IPS-11a (cell line): Measurements from ENCODE around the gene TAC4.
"Not testable (repeated sequence)": the region's sequence is repeated elsewhere in the genome, so short reads cannot be mapped to it uniquely, and the experiment has no call there.

ENCODE experiments used
- H3K4me3 ChIP-seq: one replicate; pipeline ENCODE4 v1.5.1; 2013; ENCODE audit warnings: low read depth, low read length, control low read depth

TAC4 gene

GRCh38 chr17:49843774-49844350 lies 4.0 kb downstream of the TAC4 start:
- H3K4me3 ChIP-seq: no peak overlapping the region

- H3K4me3 ChIP-seq: no peak overlapping the region
Observed at GRCh38 chr17:49842846-49843245, 5.0 kb downstream of the TAC4 start.

- no peak overlapping the region for H3K4me3 ChIP-seq
Observed at GRCh38 chr17:49842371-49842770, 5.5 kb downstream of the TAC4 start.

GRCh38 chr17:49841548-49841947 lies 6.3 kb downstream of the TAC4 start:
- no peak overlapping the region for H3K4me3 ChIP-seq

- H3K4me3 ChIP-seq: no peak overlapping the region
Observed at GRCh38 chr17:49839455-49839854, 8.4 kb downstream of the TAC4 start.

GRCh38 chr17:49836111-49837030 lies 11.5 kb downstream of the TAC4 start:
- H3K4me3 ChIP-seq: no peak overlapping the region

GRCh38 chr17:49835472-49835871 lies 12.4 kb downstream of the TAC4 start:
- no peak overlapping the region for H3K4me3 ChIP-seq

- H3K4me3 ChIP-seq: no peak overlapping the region
Observed at GRCh38 chr17:49834118-49834743, 13.6 kb downstream of the TAC4 start.

- no peak overlapping the region for H3K4me3 ChIP-seq
Observed at GRCh38 chr17:49832840-49833599, 14.8 kb downstream of the TAC4 start.

- H3K4me3 ChIP-seq: no peak overlapping the region
Observed at GRCh38 chr17:49830605-49831004, 17.3 kb downstream of the TAC4 start.

- H3K4me3 ChIP-seq: no peak overlapping the region
Observed at GRCh38 chr17:49829026-49829425, 18.8 kb downstream of the TAC4 start.

- not testable (repeated sequence) for H3K4me3 ChIP-seq
Observed at GRCh38 chr17:49828325-49828724, 19.5 kb downstream of the TAC4 start.

GRCh38 chr17:49825645-49826044 lies 22.2 kb downstream of the TAC4 start:
- H3K4me3 ChIP-seq: no peak overlapping the region

GRCh38 chr17:49823614-49824013 lies 24.3 kb downstream of the TAC4 start:
- H3K4me3 ChIP-seq: no peak overlapping the region

- no peak overlapping the region for H3K4me3 ChIP-seq
Observed at GRCh38 chr17:49822829-49823228, 25.0 kb downstream of the TAC4 start.

GRCh38 chr17:49821916-49822315 lies 26.0 kb downstream of the TAC4 start:
- no peak overlapping the region for H3K4me3 ChIP-seq

GRCh38 chr17:49821466-49821865 lies 26.4 kb downstream of the TAC4 start:
- H3K4me3 ChIP-seq: no peak overlapping the region

GRCh38 chr17:49820773-49821172 lies 27.1 kb downstream of the TAC4 start:
- H3K4me3 ChIP-seq: no peak overlapping the region

- H3K4me3 ChIP-seq: no peak overlapping the region
Observed at GRCh38 chr17:49819651-49820050, 28.2 kb downstream of the TAC4 start.

GRCh38 chr17:49819138-49819537 lies 28.7 kb downstream of the TAC4 start:
- no peak overlapping the region for H3K4me3 ChIP-seq

GRCh38 chr17:49817993-49818392 lies 29.9 kb downstream of the TAC4 start:
- H3K4me3 ChIP-seq: no peak overlapping the region
